Coronary artery (tissue), 2 donors: ENCODE data around the gene N4BP2L1.
A peak's percentile ranks its signal among the peaks of the same experiment; 100 is the strongest.

Experiments used
- DNase-seq: peaks from one replicate; pipeline ENCODE4 v3.0.0-alpha.2; 2017; ENCODE audit warnings: low spot score
- H3K27ac ChIP-seq, 2 donors: fragments of 200-600 bp; sonication (generic); one replicate each; pipeline ENCODE4 v1.5.1; 2016 to 2019
- H3K4me3 ChIP-seq: fragments of 200-600 bp; sonication (generic); 2 replicates; pipeline ENCODE4 v1.5.1; 2016; ENCODE audit warnings: mild to moderate bottlenecking, moderate library complexity
- TF ChIP-seq, protein P1 (sequence below): fragments of 200-600 bp; sonication (generic); IDR thresholded peaks from one replicate; pipeline ENCODE4 v1.5.1; 2019; ENCODE audit warnings: antibody characterized with exemption

The N4BP2L1 gene

DNA sequence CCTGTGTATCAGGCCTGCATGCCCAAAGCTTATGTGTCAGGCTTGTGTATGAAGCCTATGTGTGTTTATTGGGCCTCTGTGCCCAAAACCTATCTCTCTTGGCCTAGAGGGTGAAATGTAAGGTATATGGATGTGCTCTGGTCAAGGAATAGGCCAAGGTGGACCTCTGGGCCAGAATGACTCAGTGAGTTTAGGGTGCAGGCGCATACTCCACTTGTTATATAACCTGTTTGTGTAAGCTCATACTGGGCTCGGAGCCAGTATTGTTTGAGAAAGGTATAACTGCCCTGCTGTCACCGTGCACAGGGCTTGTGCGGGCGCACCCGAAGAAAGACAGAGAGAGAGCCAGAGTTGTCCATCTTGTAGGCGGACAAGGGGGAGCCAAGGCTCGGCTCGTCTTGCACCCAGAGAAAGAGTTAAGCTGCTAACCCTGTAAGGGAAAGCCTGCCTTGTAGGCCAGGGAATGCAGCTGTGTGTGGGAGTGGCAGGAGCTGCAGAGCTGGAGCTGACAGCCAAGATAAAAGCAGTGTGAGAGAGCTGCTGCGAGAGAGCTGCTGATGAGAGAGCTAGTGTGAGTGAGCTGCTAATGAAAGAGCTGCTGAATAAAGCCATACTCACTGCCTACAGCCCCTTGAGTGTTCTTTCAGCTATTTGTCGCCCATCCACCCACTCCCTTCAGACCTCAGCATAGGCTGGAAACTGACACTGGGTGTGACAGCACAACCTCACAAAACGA, 43.4 kb upstream of the N4BP2L1 start:
- TF ChIP-seq, protein P1, sequence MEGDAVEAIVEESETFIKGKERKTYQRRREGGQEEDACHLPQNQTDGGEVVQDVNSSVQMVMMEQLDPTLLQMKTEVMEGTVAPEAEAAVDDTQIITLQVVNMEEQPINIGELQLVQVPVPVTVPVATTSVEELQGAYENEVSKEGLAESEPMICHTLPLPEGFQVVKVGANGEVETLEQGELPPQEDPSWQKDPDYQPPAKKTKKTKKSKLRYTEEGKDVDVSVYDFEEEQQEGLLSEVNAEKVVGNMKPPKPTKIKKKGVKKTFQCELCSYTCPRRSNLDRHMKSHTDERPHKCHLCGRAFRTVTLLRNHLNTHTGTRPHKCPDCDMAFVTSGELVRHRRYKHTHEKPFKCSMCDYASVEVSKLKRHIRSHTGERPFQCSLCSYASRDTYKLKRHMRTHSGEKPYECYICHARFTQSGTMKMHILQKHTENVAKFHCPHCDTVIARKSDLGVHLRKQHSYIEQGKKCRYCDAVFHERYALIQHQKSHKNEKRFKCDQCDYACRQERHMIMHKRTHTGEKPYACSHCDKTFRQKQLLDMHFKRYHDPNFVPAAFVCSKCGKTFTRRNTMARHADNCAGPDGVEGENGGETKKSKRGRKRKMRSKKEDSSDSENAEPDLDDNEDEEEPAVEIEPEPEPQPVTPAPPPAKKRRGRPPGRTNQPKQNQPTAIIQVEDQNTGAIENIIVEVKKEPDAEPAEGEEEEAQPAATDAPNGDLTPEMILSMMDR, result no peak

GRCh38 chr13:32468502-32469142, 40.7 kb upstream of the N4BP2L1 start:
- no peak overlapping the region for H3K4me3 ChIP-seq
- TF ChIP-seq, protein P1, result no peak
- no peak overlapping the region for H3K27ac ChIP-seq
- no peak for DNase-seq

More for the DNA sequence above, 43.4 kb upstream of the N4BP2L1 start:
- Histone ChIP-seq H3K27ac (peak overlapping the region; percentile 44 to 55), H3K4me3 (no peak overlapping the region)
- DNase-seq, result no peak

- DNase-seq, result no peak
- TF ChIP-seq, protein P1, result no peak
- Histone ChIP-seq H3K4me3 (no peak overlapping the region), H3K27ac (no peak overlapping the region)
Measured at GRCh38 chr13:32456591-32456990, 28.7 kb upstream of the N4BP2L1 start.

DNA sequence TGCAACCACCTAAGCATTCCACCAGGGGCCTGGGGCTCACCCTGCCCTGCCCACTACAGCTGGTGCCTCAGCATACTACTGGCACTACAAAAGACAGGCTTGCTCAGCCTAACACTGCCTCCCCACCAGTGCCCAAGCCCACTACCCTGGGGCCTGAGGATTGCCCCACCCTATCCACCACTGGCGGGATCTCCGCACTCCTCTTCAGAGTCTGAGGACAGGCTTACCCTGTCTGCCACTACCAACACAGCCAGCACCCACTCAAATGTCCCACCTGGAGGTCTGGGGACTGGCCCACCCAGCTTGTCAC, 27.6 kb upstream of the N4BP2L1 start:
- no peak overlapping the region for H3K27ac ChIP-seq
- TF ChIP-seq, protein P1, result no peak

GRCh38 chr13:32454886-32455593, 27.1 kb upstream of the N4BP2L1 start:
- no peak for DNase-seq
- no peak overlapping the region for H3K27ac ChIP-seq
- H3K4me3 ChIP-seq, result no peak overlapping the region
- TF ChIP-seq, protein P1, result no peak

More for the DNA sequence above, 27.6 kb upstream of the N4BP2L1 start:
- H3K4me3 ChIP-seq, result no peak overlapping the region
- no peak for DNase-seq

GRCh38 chr13:32453981-32454380, 26.1 kb upstream of the N4BP2L1 start:
- H3K27ac ChIP-seq, result no peak overlapping the region
- H3K4me3 ChIP-seq, result no peak overlapping the region
- TF ChIP-seq, protein P1, result no peak
- no peak for DNase-seq
